ENCODE measurements around the gene XPNPEP3. TPM values are rescaled to one million over a fixed set of nuclear protein-coding genes. Genes with fewer than 3 reads are reported as not detected.

The XPNPEP3 gene
- total and polyA plus RNA-seq, 7 donors: 3.3 to 16.3 (median 10.3) TPM

DNA sequence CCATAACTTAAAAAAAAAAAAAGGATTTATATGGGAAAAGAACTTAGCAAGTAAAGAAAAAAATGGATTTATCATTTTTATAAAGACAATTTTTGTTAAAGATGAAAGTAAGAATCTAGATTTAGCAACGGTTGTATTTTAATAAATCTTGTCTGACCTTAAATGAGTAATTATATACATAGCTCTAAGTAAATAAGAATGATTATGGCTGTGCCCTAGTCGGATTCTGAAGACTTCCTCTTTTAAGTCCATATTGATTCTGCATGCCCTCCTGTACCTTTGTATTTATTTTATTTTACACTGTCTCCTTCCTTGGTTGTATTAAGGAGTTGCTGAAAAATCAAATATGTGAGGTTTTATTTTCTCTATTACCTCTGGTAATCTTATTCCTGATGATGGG lies 101.4 kb downstream of the XPNPEP3 start:
- WGBS, 3 donors: 85 to 94% (median 87%) methylated on average over 2 of the region's 2 CpGs
- TF ChIP-seq CTCF (IDR thresholded peaks at IDR 0.05): no peak
- DNase-seq: no peak

DNA sequence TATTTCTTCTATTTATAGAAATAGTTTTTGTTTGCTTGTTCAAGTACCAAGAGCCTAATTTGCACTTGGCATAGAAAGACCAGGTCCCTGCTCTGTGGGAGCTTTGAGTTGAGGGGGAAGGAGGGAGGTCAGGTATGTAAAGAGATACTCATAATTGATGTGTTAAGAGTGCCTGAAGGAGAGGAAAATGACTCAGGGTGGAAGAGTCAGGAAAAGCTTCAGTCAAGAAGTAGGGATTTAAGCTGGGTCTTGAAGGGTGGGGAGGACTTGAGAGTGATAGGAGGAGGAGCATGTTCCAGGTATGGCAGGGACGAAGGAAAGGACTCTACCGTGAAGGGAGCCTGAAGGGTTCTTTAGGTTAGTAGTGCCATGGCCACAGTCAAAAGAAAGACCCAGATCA lies 103.2 kb downstream of the XPNPEP3 start:
- intact Hi-C loops (cut with DNase I): no loop called here

More for the DNA sequence above, 101.4 kb downstream of the XPNPEP3 start:
- Histone ChIP-seq H3K27ac (no peak overlapping the region), H3K4me1 (peaks cover 10% of the 10 kb centered on the region), H3K36me3 (ENCODE audit: insufficient read depth in 1 of 2, low read depth in 1 of 2) (peaks cover 3 to 77% of the 10 kb centered on the region in 2 donors), H3K4me3 (no peak overlapping the region), H3K9me3 (no peaks in the 10 kb centered on the region), H3K27me3 (ENCODE audit: insufficient read depth in 3 of 3, low read length in 2 of 3) (no peaks in the 10 kb centered on the region)
- ATAC-seq: no peak
- intact Hi-C loops (cut with DNase I): no loop called here

DNA sequence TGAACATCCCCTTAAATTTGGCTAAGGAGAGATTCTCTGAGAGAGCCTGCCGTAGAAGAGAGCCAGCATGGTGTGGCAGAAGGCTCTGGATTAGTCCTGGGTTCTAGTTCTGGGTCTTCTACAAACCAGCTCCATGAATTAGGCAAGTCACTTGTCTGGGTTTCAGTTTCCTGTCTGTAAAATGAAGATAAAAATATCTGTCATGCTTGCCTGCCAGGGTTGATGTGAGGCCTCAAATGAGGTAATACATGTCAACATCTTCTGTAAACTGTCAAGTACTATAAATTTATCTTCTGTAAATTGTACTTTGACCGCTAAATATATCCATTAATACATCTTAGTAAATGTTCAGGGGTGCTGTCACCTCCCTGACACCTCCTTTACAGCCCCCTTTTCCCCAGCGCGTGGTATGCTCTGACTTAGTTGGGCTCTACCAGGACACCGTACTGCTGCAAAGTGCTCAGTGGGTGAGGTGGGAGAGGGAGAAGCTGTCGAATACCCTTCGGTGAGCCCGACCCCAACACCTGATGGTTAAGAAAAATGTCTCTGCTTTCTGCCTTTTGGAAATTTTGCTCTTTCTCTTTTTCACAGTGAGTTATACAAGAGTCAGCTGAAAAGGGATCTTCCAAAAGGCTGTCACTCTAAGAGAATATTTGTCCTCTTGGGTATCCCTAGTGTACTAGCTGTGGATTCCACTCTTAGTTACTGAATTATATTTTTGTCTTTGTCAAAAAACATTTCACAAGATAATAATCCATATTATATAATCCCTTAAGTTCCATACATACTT lies 109.2 kb downstream of the XPNPEP3 start:
- Histone ChIP-seq H3K4me3 (no peak overlapping the region), H3K4me1 (peaks cover 14% of the 10 kb centered on the region), H3K27me3 (ENCODE audit: insufficient read depth in 3 of 3, low read length in 2 of 3) (no peaks in the 10 kb centered on the region), H3K9me3 (no peaks in the 10 kb centered on the region), H3K36me3 (ENCODE audit: insufficient read depth in 1 of 2, low read depth in 1 of 2) (peaks cover 4 to 90% of the 10 kb centered on the region in 2 donors), H3K27ac (peak overlapping the region; percentile 73)
- 72 to 90% (median 78%) methylated on average over 8 of the region's 8 CpGs for WGBS, 3 donors
- intact Hi-C loops (cut with DNase I): loop anchor here in 1 of 2 donors (1.0 kb wide), 1 partner anchor 54 kb away; no protein-coding TSS in a partner anchor
- TF ChIP-seq CTCF (IDR thresholded peaks at IDR 0.05): no peak
- no peak for DNase-seq
- ATAC-seq: peak; percentile 53 to 81 (median 74)

More for the DNA sequence above, 103.2 kb downstream of the XPNPEP3 start:
- Histone ChIP-seq H3K4me1 (peaks cover 4% of the 10 kb centered on the region), H3K9me3 (no peaks in the 10 kb centered on the region), H3K4me3 (no peak overlapping the region), H3K36me3 (ENCODE audit: insufficient read depth in 1 of 2, low read depth in 1 of 2) (peaks cover 4 to 77% of the 10 kb centered on the region in 2 donors), H3K27me3 (ENCODE audit: insufficient read depth in 3 of 3, low read length in 2 of 3) (no peaks in the 10 kb centered on the region), H3K27ac (no peak overlapping the region)
- no peak for DNase-seq
- 70 to 87% (median 76%) methylated on average over 2 of the region's 2 CpGs for WGBS, 3 donors
- peak in 1 of 4 donors; percentile 29 for ATAC-seq
- no peak for TF ChIP-seq CTCF (IDR thresholded peaks at IDR 0.05)

DNA sequence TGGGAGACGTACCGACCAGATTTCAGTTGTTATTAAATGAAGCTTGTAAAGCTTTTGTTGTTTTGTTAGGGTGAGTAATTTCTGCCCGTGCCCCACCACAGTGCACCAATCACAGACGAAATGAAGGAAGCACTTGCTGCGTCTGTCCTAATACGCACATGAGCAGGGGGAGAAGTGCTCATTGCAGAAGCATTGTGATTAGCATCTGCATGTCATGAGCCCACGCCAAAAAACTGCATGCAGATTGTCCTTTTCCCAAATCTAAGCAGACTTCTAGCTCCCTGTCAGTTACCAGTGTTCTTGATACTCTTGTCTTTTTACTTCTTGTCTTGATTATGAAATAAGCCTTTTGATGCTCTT lies 109.8 kb downstream of the XPNPEP3 start:
- peaks cover 4 to 92% of the 10 kb centered on the region in 2 donors for H3K36me3 ChIP-seq (ENCODE audit: insufficient read depth in 1 of 2, low read depth in 1 of 2)

More for the DNA sequence above, 109.8 kb downstream of the XPNPEP3 start:
- Histone ChIP-seq H3K4me3 (no peak overlapping the region), H3K27ac (no peak overlapping the region), H3K4me1 (peaks cover 14% of the 10 kb centered on the region), H3K9me3 (no peaks in the 10 kb centered on the region), H3K27me3 (ENCODE audit: insufficient read depth in 3 of 3, low read length in 2 of 3) (no peaks in the 10 kb centered on the region)
- no peak for DNase-seq
- no peak for TF ChIP-seq CTCF (IDR thresholded peaks at IDR 0.05)
- WGBS, 3 donors: 82 to 87% (median 86%) methylated on average over 7 of the region's 7 CpGs
- no peak for ATAC-seq
- intact Hi-C loops (cut with DNase I): no loop called here
